GM12865 (cell line): Measurements from ENCODE around the gene CABP4.

Experiments
- DNase-seq: peaks from one replicate; pipeline ENCODE4 v3.0.0; 2010; ENCODE audit warnings: low read depth
- H3K4me3 ChIP-seq: 2 replicates; pipeline ENCODE4 v1.5.1; 2011; ENCODE audit warnings: mild to moderate bottlenecking, low read depth, low read length, control low read depth
- TF ChIP-seq, protein P1 (sequence below): IDR thresholded peaks from 2 replicates; pipeline ENCODE4 v1.5.1; 2011; ENCODE audit warnings: low read length, control low read depth, low read depth, inconsistent platforms; ENCODE audit not compliant: insufficient read depth; ENCODE audit errors: missing control alignments

Gene CABP4

DNA sequence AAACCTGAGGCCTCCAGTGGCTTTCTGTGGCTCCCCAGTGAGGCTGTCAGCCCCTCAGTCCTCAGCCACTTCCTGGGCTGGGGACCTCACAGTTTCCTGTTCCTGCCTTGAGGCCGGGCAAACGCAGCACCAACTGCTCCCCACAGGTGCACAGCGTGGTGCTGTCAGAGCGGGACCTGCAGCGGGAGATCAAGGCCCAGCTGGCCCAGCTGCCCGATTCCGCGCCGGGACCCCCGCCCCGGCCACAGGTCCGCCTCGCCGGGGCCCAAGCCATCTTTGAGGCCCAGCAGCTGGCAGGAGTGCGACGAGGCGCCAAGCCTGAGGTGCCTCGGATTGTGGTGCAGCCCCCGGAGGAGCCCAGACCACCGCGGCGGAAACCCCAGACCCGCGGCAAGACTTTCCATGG, 45.9 kb upstream of the CABP4 start:
- TF ChIP-seq, protein P1, sequence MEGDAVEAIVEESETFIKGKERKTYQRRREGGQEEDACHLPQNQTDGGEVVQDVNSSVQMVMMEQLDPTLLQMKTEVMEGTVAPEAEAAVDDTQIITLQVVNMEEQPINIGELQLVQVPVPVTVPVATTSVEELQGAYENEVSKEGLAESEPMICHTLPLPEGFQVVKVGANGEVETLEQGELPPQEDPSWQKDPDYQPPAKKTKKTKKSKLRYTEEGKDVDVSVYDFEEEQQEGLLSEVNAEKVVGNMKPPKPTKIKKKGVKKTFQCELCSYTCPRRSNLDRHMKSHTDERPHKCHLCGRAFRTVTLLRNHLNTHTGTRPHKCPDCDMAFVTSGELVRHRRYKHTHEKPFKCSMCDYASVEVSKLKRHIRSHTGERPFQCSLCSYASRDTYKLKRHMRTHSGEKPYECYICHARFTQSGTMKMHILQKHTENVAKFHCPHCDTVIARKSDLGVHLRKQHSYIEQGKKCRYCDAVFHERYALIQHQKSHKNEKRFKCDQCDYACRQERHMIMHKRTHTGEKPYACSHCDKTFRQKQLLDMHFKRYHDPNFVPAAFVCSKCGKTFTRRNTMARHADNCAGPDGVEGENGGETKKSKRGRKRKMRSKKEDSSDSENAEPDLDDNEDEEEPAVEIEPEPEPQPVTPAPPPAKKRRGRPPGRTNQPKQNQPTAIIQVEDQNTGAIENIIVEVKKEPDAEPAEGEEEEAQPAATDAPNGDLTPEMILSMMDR: no peak
- H3K4me3 ChIP-seq: peak overlapping the region; percentile 54
- DNase-seq: peak; percentile 92

DNA sequence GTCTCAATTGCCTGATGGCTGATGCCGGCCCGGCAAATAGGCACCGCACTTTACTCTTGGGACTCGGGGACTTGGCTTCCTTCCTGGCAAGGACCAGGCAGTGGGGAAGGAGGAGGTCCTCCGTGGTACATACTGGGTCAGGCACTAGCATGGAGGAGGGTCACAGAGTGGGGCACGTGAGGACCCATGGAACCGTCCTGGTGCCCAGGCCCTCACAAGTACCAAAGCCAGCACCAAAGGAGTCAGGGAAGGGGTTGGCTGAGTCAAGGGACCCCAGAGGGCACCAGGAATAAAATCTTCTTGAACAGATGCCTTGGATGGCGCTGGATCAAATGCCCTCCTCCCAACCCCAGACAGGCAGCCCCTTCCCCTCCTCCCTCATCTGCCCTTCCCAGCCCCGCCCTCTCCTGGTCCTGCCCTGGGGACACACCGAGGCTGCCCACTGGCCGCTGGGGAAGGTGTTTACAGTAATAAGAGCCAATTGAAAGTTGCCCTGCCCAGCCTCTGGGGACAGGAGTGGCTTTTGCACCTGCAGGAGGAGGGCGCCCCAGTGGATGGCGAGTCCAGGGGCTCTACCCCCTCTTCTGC, 45.3 kb upstream of the CABP4 start:
- TF ChIP-seq, protein P1: no peak
- peak; percentile 78 for DNase-seq
- H3K4me3 ChIP-seq: peak overlapping the region; percentile 54

DNA sequence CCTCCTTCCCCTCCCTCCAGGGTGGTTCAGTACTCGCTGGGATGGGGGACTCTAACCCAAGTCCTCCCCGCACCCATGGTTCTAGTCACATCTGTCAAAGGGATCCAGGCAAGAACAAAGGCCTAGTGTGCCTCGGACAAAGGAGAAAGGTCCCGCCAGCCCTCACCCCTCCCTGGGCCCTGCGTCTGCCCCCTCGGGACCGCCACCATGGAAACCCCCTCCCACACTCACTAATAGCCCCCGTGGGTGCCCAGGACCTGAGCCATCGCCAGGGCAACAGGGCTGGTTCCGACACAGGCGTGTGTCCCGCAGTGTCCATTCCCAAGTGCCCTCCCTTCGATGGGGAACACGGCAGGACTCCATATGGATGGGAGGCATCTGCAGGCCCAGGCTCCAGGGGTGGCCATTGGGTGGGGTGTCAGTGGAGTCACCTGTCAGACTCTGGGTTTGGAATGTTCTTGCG, 44.8 kb upstream of the CABP4 start:
- H3K4me3 ChIP-seq: no peak overlapping the region
- no peak for DNase-seq
- TF ChIP-seq, protein P1: no peak

DNA sequence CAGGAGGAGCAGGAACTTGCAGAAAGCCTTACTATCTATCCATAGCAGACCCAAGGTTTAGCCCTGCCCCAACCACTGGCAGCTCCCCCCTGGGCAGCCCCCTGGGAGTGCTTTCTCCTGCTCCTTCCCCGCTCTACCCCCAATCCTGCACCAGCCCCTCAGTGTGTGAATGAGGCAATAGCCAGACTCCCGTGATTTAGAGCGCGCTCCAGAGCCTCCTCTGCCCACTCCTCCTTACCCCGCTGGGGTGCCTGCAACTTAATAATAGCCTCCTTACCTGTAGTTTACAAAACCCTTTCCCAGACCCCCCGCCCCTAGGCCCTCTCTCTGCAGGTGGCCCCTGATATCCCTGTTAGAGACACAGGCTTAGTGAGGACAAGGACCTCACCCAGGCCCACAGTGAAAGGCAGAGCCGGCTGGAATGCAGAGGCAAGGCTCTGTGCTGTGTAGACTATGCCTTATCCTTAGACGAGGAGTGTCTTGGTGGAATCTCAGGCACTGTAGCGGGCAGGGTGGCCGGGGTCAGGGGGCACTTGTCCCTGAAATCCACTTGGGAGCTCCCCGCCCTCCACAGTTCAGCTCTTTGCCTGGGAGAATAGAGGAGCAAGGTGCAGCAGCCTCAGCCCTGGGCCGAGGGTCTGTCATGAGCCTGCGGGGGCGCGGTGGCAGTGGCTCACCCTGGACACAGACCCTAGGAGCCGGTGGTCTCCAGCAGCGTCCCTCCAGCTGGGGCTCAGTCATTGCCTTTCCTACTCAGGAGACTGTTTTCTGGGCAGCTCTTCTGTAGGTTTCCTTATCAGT, 44.0 kb upstream of the CABP4 start:
- no peak for DNase-seq
- TF ChIP-seq, protein P1: no peak
- no peak overlapping the region for H3K4me3 ChIP-seq

DNA sequence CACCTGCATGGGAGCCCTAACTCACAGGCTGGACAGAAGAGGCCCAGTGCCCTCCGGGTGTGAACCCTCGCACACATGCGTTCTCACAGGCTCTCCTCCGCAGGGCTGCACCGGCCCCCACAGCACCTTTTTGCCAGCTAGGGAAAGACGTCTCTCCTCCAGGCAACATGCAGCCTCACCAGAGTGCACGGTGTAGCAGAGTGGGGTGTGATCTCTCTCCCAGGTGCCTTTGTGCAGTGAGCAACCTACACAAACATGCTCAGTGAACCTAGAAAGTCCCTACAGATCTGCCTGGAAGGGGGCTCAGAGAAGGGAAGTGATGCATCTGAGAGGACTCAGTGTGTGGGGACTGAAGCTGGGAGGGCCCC, 43.4 kb upstream of the CABP4 start:
- no peak overlapping the region for H3K4me3 ChIP-seq
- no peak for DNase-seq
- TF ChIP-seq, protein P1: no peak

DNA sequence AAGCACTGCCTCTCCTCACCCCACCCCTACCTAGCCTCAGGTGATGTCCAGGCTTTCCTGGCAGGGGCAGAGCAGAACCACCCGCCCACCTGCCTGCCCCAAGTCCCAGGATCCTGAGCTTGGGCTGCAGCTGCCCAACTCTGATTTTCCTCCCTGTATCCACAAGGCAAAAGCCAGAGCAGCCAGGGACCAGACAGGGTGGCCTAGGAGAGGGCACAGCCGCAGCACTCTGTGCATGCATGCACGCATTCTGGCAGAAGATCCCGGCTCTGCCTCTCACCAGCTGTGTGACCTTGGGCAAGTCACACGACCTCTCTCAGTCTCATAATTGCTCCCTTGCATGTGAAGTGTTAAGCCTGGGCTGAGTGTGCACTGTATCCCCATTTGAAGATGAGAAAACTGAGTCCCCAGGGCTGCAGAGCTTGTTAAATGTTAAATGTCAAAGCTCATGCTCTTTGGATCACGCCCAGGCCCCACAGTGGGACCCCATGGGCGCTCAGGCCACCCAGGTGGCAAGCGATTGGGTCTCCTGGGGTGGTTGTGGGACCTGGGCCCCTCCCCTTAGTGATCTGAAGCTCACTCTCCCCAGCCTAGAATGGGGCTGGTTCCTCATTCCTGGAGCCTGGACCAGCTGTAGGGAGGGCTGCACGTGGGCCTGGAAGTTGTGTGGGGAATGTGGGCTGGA, 42.5 kb upstream of the CABP4 start:
- no peak for DNase-seq
- H3K4me3 ChIP-seq: no peak overlapping the region
- TF ChIP-seq, protein P1: no peak
